Glutamatergic neuron (in vitro differentiated cells): ENCODE measurements around the gene PIK3R1. TPM values are rescaled to one million over a fixed set of nuclear protein-coding genes. Genes with fewer than 3 reads are reported as not detected.
"Not testable (repeated sequence)": the region's sequence is repeated elsewhere in the genome, so short reads cannot be mapped to it uniquely, and the experiment has no call there.

Source experiments
- DNase-seq: peaks from one replicate; pipeline ENCODE4 v3.0.0; 2022
- H3K27ac Mint-ChIP-seq: one replicate; pipeline ENCODE4 v1.8.0; 2020; ENCODE audit warnings: mild to moderate bottlenecking, mixed read lengths, inconsistent platforms; ENCODE audit not compliant: unreplicated experiment
- H3K27me3 Mint-ChIP-seq: one replicate; pipeline ENCODE4 v1.8.0; 2020; ENCODE audit warnings: mild to moderate bottlenecking, moderate library complexity, mixed read lengths, inconsistent platforms; ENCODE audit not compliant: unreplicated experiment
- H3K36me3 Mint-ChIP-seq: one replicate; pipeline ENCODE4 v1.8.0; 2020; ENCODE audit warnings: mild to moderate bottlenecking, mixed read lengths, inconsistent platforms; ENCODE audit not compliant: unreplicated experiment
- H3K4me1 Mint-ChIP-seq: one replicate; pipeline ENCODE4 v1.8.0; 2020; ENCODE audit warnings: mild to moderate bottlenecking, low read depth, mixed read lengths, inconsistent platforms; ENCODE audit not compliant: unreplicated experiment
- H3K4me3 Mint-ChIP-seq: one replicate; pipeline ENCODE4 v1.8.0; 2020; ENCODE audit warnings: mild to moderate bottlenecking, mixed read lengths, inconsistent platforms; ENCODE audit not compliant: unreplicated experiment
- H3K9me3 Mint-ChIP-seq: one replicate; pipeline ENCODE4 v1.8.0; 2020; ENCODE audit warnings: mild to moderate bottlenecking, moderate library complexity, mixed read lengths, inconsistent platforms; ENCODE audit not compliant: unreplicated experiment
- CTCF ChIP-seq: fragments of 200-600 bp; sonication (generic); IDR thresholded peaks from one replicate; pipeline ENCODE4 v1.5.0; 2021; ENCODE audit not compliant: partially characterized antibody, unreplicated experiment
- total RNA-seq: library from RNA; stranded (reverse); fragmentation: NEBNext Ultra II Directional; extraction: Animal tissue kit (Norgen Biotek cat#: 25700); gene quantifications from one replicate; pipeline ENCODE4 v1.2.1, GENCODE V29; 2021; ENCODE audit not compliant: unreplicated experiment

The PIK3R1 gene
- total RNA-seq, 1 donor from 2014 or later: 49.4 TPM

- no peak for DNase-seq
- Mint-ChIP-seq H3K9me3 (no peaks in the 10 kb centered on the region), H3K4me1 (no peaks in the 10 kb centered on the region), H3K27ac (no peak overlapping the region), H3K4me3 (no peak overlapping the region), H3K36me3 (no peaks in the 10 kb centered on the region), H3K27me3 (no peaks in the 10 kb centered on the region)
- no peak for TF ChIP-seq CTCF
These were observed 18.7 kb upstream of the PIK3R1 start for GRCh38 chr5:68196876-68197275.

- TF ChIP-seq CTCF: no peak
- H3K9me3 Mint-ChIP-seq: no peaks in the 10 kb centered on the region
- H3K36me3 Mint-ChIP-seq: no peaks in the 10 kb centered on the region
- DNase-seq: no peak
- no peak overlapping the region for H3K27ac Mint-ChIP-seq
- H3K27me3 Mint-ChIP-seq: no peaks in the 10 kb centered on the region
- no peak overlapping the region for H3K4me3 Mint-ChIP-seq
- no peaks in the 10 kb centered on the region for H3K4me1 Mint-ChIP-seq
These were observed 15.3 kb upstream of the PIK3R1 start for GRCh38 chr5:68200288-68200687.

- not testable (repeated sequence) for H3K27ac Mint-ChIP-seq, H3K9me3 Mint-ChIP-seq, H3K4me1 Mint-ChIP-seq, H3K27me3 Mint-ChIP-seq, DNase-seq, H3K4me3 Mint-ChIP-seq
- peaks cover 23% of the 10 kb centered on the region for H3K36me3 Mint-ChIP-seq
These were observed 4.9 kb upstream of the PIK3R1 start for GRCh38 chr5:68210654-68211053.

- peak; percentile 30 for TF ChIP-seq CTCF
- H3K27ac Mint-ChIP-seq: peak overlapping the region; percentile 73
- no peak for DNase-seq
- H3K4me3 Mint-ChIP-seq: peak overlapping the region; percentile 87
- H3K9me3 Mint-ChIP-seq: peaks cover 15% of the 10 kb centered on the region
- H3K27me3 Mint-ChIP-seq: peaks cover 6% of the 10 kb centered on the region
- peaks cover 21% of the 10 kb centered on the region for H3K36me3 Mint-ChIP-seq
- H3K4me1 Mint-ChIP-seq: peaks cover 8% of the 10 kb centered on the region
These were observed 911 bp upstream of the PIK3R1 start for GRCh38 chr5:68214482-68215207.

GRCh38 chr5:68215898-68216244 lies 315 bp downstream of the PIK3R1 start:
- peaks cover 8% of the 10 kb centered on the region for H3K4me1 Mint-ChIP-seq
- no peak overlapping the region for H3K27ac Mint-ChIP-seq
- DNase-seq: no peak
- H3K9me3 Mint-ChIP-seq: peaks cover 14% of the 10 kb centered on the region
- no peak for TF ChIP-seq CTCF
- peaks cover 6% of the 10 kb centered on the region for H3K27me3 Mint-ChIP-seq
- H3K4me3 Mint-ChIP-seq: peak overlapping the region; percentile 65
- peaks cover 9% of the 10 kb centered on the region for H3K36me3 Mint-ChIP-seq
